Spleen (tissue), 11 donors: ENCODE data around the gene AUP1. TPM values are rescaled to one million over a fixed set of nuclear protein-coding genes. Genes with fewer than 3 reads are reported as not detected.

Experiments used
- DNase-seq: peaks from one replicate; pipeline ENCODE4 v3.0.0-alpha.2; 2020
- H3K27ac ChIP-seq, 8 donors: fragments of 200-600 bp; sonication (generic) in 7 of 8; 1 replicate in 4 of 8; 2 replicates in 4 of 8; pipeline versions ENCODE4 v1.5.0 to v1.8.0; 2016 to 2021; ENCODE audit warnings: inconsistent platforms in 4 of 8, mild to moderate bottlenecking in 4 of 8, moderate library complexity in 1 of 8
- H3K27me3 ChIP-seq, 7 donors: fragments of 200-600 bp; sonication (generic) in 6 of 7; replicated peaks in 1 of 7; 1 replicate in 4 of 7; 2 replicates in 3 of 7; pipeline versions ENCODE4 v1.5.0 to v1.8.0; 2016 to 2021; ENCODE audit warnings: inconsistent platforms in 3 of 7, mild to moderate bottlenecking in 1 of 7
- H3K36me3 ChIP-seq, 6 donors: fragments of 200-600 bp; sonication (generic) in 5 of 6; 1 replicate in 4 of 6; 2 replicates in 2 of 6; pipeline versions ENCODE4 v1.5.0 to v1.8.0; 2016 to 2021; ENCODE audit warnings: inconsistent platforms in 2 of 6
- H3K4me1 ChIP-seq, 6 donors: fragments of 200-600 bp; sonication (generic) in 5 of 6; 1 replicate in 3 of 6; 2 replicates in 3 of 6; pipeline versions ENCODE4 v1.5.0 to v1.8.0; 2016 to 2021; ENCODE audit warnings: inconsistent platforms in 3 of 6
- H3K4me3 ChIP-seq, 8 donors: fragments of 200-600 bp; sonication (generic) in 7 of 8; 1 replicate in 4 of 8; 2 replicates in 4 of 8; pipeline versions ENCODE4 v1.5.0 to v1.8.0; 2016 to 2021; ENCODE audit warnings: inconsistent platforms in 4 of 8, mild to moderate bottlenecking in 4 of 8, moderate library complexity in 2 of 8
- H3K9me3 ChIP-seq, 8 donors: fragments of 200-600 bp; sonication (generic) in 7 of 8; 1 replicate in 4 of 8; 2 replicates in 4 of 8; pipeline versions ENCODE4 v1.5.0 to v1.8.0; 2016 to 2021; ENCODE audit warnings: inconsistent platforms in 4 of 8
- POLR2A ChIP-seq, 3 donors: fragments of 450-650 bp; IDR thresholded peaks; one replicate each; pipeline ENCODE4 v1.5.1; 2017; ENCODE audit warnings: antibody characterized with exemption in 3 of 3, mild to moderate bottlenecking in 1 of 3
- POLR2AphosphoS5 ChIP-seq, 3 donors: sonication (generic); formaldehyde crosslinking; IDR thresholded peaks; one replicate each; pipeline ENCODE4 v1.5.1; 2017; ENCODE audit warnings: antibody characterized with exemption in 3 of 3
- WGBS, 5 donors: extraction: QIAGEN DNeasy Blood & Tissue Kit in 3 of 5; methylation state at CpG; one replicate each; pipeline versions ENCODE4 v1.1.5 to v1.1.7; 2013 to 2018; 5-methylcytosine and 5-hydroxymethylcytosine counted together
- intact Hi-C: fragments of 100-400 bp; cut with DNase I; formaldehyde crosslinking; loops from one replicate; pipeline ENCODE4 v1.15.0; 2023; ENCODE audit warnings: low total_unique reads
- polyA plus RNA-seq, 3 donors: library from polyadenylated mRNA; stranded (reverse); fragments of 200-250 nt; gene quantifications; one replicate each; pipeline ENCODE4 v1.2.1, GENCODE V29; 2013
- total RNA-seq, 7 donors: library from RNA; depleted of rRNA in 3 of 7; stranded (reverse); fragments of >200 nt in 3 of 7; fragmentation: NEBNext Ultra II Directional in 4 of 7; extraction: Animal tissue kit (Norgen Biotek cat#: 25700) in 4 of 7; gene quantifications; one replicate each; pipeline versions ENCODE4 v1.1.0 to v1.2.1, GENCODE V29; 2016 to 2021
- TF ChIP-seq, protein P1 (sequence below), 11 experiments: fragments of 200-600 bp in 7 of 11; fragments of 450-650 bp in 4 of 11; sonication (generic) in 4 of 11; IDR thresholded peaks in 8 of 11; conservative IDR thresholded peaks in 3 of 11; 1 replicate in 7 of 11; 2 replicates in 4 of 11; pipeline versions ENCODE4 v1.4.0 to v1.8.0; 2016 to 2021; ENCODE audit warnings: antibody characterized with exemption in 11 of 11, inconsistent platforms in 4 of 11, mild to moderate bottlenecking in 1 of 11
- donor health status: healthy with polysubstance abuse.
- donor health status: DM: no; HTN: no; CAD: no; lungs with moderate emphysema.
- donor health status: DM: no; HTN: no; CAD: no.
- donor health status: Bipolar disorder and iron deficiency.
- donor health status: healthy.
- donor health status: DM: no; HTN: no; CAD: no.
- donor health status: DM: yes; HTN: yes; CAD: no.

AUP1 gene
- total and polyA plus RNA-seq, 10 donors: 107 to 226 (median 135) TPM

DNA sequence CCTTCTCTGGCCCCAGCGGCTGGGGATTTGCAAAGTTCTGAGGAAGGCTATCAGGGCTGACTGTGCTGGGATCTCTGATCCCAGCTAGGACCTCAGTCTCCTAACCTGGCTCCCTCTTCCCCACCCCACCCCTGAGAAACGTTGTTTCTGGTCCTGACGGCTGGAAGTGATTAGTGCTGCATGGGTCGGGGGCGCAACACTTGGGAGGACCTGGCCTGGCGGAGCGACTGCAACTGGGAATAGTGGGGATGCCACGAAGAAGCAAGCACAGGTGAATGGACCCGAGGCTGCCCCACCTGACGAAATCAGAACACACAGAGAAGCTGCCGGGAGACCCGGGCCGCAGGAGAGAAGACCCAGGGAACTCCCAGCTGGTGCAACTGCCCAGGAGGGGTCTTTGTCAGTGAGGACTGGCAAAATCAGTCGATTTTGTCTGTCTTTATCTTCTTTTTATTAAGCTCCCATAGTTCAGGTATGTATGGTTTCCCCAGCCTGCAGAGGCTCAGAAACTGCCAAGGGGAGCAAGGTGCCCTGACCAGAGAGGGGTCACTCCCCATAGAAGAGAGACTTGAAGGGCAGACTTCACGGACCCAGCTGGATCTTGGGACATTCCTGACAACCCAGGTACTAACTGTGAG lies 29.4 kb downstream of the AUP1 start:
- no peaks in the 10 kb centered on the region for H3K9me3 ChIP-seq
- peaks cover 24 to 71% (median 63%) of the 10 kb centered on the region in 6 donors for H3K4me1 ChIP-seq
- DNase-seq: peak; percentile 49
- H3K36me3 ChIP-seq: peaks cover 0 to 11% (median 7%) of the 10 kb centered on the region in 6 donors
- intact Hi-C loops: loop anchor here (5.0 kb wide), 1 partner anchor 87 kb away; no protein-coding TSS in a partner anchor
- H3K4me3 ChIP-seq: peak overlapping the region in 3 of 8 donors; percentile 50 to 68 (median 52)
- TF ChIP-seq POLR2A (IDR thresholded peaks at IDR 0.05): no peak
- TF ChIP-seq, protein P1, sequence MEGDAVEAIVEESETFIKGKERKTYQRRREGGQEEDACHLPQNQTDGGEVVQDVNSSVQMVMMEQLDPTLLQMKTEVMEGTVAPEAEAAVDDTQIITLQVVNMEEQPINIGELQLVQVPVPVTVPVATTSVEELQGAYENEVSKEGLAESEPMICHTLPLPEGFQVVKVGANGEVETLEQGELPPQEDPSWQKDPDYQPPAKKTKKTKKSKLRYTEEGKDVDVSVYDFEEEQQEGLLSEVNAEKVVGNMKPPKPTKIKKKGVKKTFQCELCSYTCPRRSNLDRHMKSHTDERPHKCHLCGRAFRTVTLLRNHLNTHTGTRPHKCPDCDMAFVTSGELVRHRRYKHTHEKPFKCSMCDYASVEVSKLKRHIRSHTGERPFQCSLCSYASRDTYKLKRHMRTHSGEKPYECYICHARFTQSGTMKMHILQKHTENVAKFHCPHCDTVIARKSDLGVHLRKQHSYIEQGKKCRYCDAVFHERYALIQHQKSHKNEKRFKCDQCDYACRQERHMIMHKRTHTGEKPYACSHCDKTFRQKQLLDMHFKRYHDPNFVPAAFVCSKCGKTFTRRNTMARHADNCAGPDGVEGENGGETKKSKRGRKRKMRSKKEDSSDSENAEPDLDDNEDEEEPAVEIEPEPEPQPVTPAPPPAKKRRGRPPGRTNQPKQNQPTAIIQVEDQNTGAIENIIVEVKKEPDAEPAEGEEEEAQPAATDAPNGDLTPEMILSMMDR (IDR thresholded peaks at IDR 0.05 in 8 of 11, conservative IDR thresholded peaks at IDR 0.05 in 3 of 11): no peak
- no peak for TF ChIP-seq POLR2AphosphoS5 (IDR thresholded peaks at IDR 0.05)
- WGBS, 5 donors: 52 to 73% (median 56%) methylated on average over 15 of the region's 15 CpGs
- H3K27ac ChIP-seq: no peak overlapping the region
- H3K27me3 ChIP-seq: peaks cover 9 to 79% (median 42%) of the 10 kb centered on the region in 7 donors

DNA sequence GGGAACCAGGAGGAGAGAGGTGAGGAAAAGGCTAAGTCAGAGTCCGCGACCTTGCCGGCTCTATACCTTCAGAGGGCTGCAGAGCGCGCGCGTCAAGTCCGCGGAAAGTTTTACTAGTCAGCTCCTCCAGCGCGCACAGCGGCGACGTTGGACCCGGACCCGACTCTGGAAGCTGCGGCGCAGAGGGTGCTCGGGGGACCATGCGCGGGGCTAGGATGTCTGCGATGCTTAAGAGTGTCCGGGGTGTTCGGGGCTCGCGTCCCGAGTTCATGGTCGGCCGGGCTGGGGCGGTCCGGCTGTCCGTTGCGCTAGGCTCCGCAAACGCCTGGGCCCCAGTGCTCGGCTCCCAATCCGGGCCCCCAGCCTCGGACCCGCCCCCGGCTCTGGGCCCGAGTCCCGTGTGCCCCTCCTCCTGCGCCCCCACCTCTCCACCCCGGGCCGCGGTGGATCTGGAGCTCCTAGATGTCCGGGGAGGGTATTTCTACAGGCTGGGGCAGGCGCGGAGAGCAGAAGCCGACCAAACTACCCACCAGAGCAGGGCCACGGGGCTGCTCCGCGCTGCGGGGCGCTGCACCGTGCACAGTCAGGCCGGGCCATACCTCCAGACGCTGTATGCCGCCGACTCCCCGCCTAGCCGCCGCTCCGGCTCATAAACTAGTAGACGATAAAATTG lies 30.1 kb downstream of the AUP1 start, which contains the start of gene LBX2:
TSS of gene LBX2 (minus strand) at position 337 of the 673 bp plus-strand sequence. CDS start at position 271, 66 bp downstream.
- Histone ChIP-seq H3K27me3 (peaks cover 9 to 78% (median 42%) of the 10 kb centered on the region in 7 donors), H3K4me3 (peak within 1 kb of the TSS; percentile 6 to 68 (median 44)), H3K4me1 (peaks cover 24 to 65% (median 57%) of the 10 kb centered on the region in 6 donors), H3K27ac (no peak within 1 kb of the TSS), H3K9me3 (no peaks in the 10 kb centered on the region), H3K36me3 (peaks cover 0 to 8% (median 2%) of the 10 kb centered on the region in 6 donors)
- 4 to 11% (median 6%) methylated on average over 30 to 65 of the region's 65 CpGs for WGBS, 5 donors
- TF ChIP-seq POLR2A (IDR thresholded peaks at IDR 0.05) (no peak), POLR2AphosphoS5 (IDR thresholded peaks at IDR 0.05) (peak in 1 of 3 donors; percentile 54)
- intact Hi-C loops: no loop called here
- peak; percentile 76 for DNase-seq

DNA sequence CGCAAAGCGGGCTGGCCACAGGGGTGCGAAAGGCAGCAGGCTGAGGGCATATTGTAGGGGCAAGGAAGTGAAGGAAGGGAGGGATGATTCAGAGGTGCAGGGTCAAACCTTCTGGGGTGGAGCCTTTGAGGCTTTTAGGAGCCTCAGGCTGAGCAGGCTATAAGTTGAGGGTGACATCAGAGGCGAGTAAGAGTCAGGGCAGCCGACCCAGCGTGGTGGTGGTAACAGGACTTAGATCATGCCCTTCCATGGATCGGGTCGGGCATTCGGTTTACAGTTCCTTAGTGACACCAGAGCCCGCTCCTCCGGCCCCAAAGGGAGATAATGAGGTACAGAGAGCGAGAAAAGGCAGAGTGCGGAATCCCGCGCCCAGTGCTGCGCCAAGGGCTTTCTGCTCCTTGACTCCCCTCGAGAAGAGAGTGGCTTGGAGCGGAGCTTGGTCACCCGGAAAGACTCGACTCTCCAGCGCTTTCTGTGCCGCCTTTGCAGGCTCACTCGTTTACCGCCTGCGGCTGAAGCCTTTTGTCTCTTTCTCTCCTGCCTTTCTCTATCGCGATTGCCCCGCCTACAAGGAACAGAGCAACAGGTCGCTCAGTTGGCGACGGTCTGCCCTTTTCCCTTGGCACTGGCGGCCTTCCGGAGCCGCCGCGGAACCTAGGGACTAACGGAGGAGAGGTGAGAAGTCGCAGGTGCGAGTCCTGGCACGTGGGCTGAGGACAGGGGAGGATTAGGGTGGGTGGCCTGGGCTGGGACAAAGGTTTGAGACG lies 30.8 kb downstream of the AUP1 start:
- Histone ChIP-seq H3K36me3 (peaks cover 0 to 12% (median 6%) of the 10 kb centered on the region in 6 donors), H3K9me3 (no peaks in the 10 kb centered on the region), H3K27ac (peak overlapping the region in 1 of 8 donors; percentile 18), H3K4me1 (peaks cover 24 to 57% (median 50%) of the 10 kb centered on the region in 6 donors), H3K27me3 (peaks cover 9 to 71% (median 42%) of the 10 kb centered on the region in 7 donors), H3K4me3 (peak overlapping the region; percentile 34 to 68 (median 44))
- WGBS, 5 donors: 1 to 2% (median 2%) methylated on average over 41 of the region's 41 CpGs
- TF ChIP-seq POLR2A (IDR thresholded peaks at IDR 0.05) (no peak), POLR2AphosphoS5 (IDR thresholded peaks at IDR 0.05) (peak in 1 of 3 donors; percentile 39)
- DNase-seq: peak; percentile 74
- intact Hi-C loops: no loop called here

DNA sequence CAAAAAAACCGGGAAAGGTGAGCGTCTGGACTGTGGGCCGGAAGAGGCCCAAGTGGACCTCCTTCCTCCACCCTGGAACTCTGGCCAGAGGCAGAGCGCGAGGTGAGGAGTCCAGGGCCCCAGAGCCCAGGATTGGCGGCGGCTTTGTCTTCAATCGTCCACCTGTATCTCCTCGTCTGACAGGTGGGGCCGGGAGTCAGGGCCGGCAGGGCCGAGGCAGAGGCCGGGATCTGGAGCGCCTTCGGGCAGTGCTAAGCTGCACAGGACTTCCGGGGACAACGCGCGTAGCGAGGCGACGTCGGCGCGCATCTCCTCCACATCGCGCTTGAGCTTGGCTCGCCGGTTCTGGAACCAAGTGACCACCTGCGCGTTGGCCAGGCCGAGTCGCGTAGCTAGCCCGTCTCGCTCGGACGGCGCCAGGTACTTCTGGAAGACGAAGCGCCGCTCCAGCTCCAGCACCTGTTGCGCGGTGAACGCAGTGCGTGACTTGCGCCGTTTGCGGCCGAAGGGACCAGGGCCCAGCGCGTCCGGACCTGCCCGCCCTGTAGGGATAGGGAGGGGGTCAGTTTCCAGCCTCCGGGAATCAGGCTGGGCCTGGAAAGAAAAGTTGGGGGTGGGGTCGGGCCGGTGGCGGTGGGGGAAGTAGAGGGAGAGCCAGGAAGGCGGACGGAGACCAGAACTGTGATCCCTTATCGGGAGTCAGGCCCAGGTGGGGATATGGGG lies 31.6 kb downstream of the AUP1 start:
- peaks cover 9 to 63% (median 41%) of the 10 kb centered on the region in 7 donors for H3K27me3 ChIP-seq
- peak overlapping the region; percentile 34 to 68 (median 44) for H3K4me3 ChIP-seq
- peaks cover 24 to 50% (median 42%) of the 10 kb centered on the region in 6 donors for H3K4me1 ChIP-seq
- peaks cover 0 to 19% (median 13%) of the 10 kb centered on the region in 6 donors for H3K36me3 ChIP-seq
- peak; percentile 83 for DNase-seq
- H3K9me3 ChIP-seq: no peaks in the 10 kb centered on the region
- WGBS, 5 donors: 2 to 5% (median 3%) methylated on average over 32 to 61 of the region's 61 CpGs
- TF ChIP-seq, protein P1 (IDR thresholded peaks at IDR 0.05 in 8 of 11, conservative IDR thresholded peaks at IDR 0.05 in 3 of 11): no peak
- TF ChIP-seq POLR2AphosphoS5 (IDR thresholded peaks at IDR 0.05): peak; percentile 61 to 89 (median 78)
- TF ChIP-seq POLR2A (IDR thresholded peaks at IDR 0.05): no peak
- H3K27ac ChIP-seq: peak overlapping the region in 1 of 8 donors; percentile 18
- intact Hi-C loops: no loop called here
